Panc1 (cell line): ENCODE results near the gene CCDC195. TPM values are rescaled to one million over a fixed set of nuclear protein-coding genes. Genes with fewer than 3 reads are reported as not detected.

Source experiments
- ATAC-seq: fragments of 200-7000 bp; cut with Tn5 transposase; 2 replicates; pipeline ENCODE4 v1.9.1; 2020; ENCODE audit warnings: mild to moderate bottlenecking, moderate library complexity
- BruUV-seq: library from RNA; stranded (reverse); fragments of 400-500 nt; replicated peaks from 2 replicates; lab custom pipeline; 2021; lab: Mats Ljungman, UMichigan
- CTCF ChIA-PET: fragments of 300-600 bp; sonication (Branson Sonifier 250); formaldehyde crosslinking; loops from one replicate; lab custom pipeline; 2022; ENCODE audit warnings: antibody characterized with exemption; lab: Charles Lee
- POLR2A ChIA-PET: fragments of 300-600 bp; sonication (Branson Sonifier 250); formaldehyde crosslinking; loops from one replicate; lab custom pipeline; 2022; ENCODE audit warnings: antibody characterized with exemption; lab: Charles Lee
- DNase-seq: peaks from one replicate; pipeline ENCODE4 v3.0.0-alpha.2; 2010; ENCODE audit warnings: low read depth, low spot score
- H3K27ac ChIP-seq: 2 replicates; pipeline ENCODE4 v1.5.1; 2011; ENCODE audit warnings: mild to moderate bottlenecking, low read length, inconsistent platforms
- H3K27me3 ChIP-seq: fragments of 200-500 bp; sonication (Bioruptor generic); 2 replicates; pipeline ENCODE4 v1.6.0; 2014; ENCODE audit warnings: low read length, inconsistent platforms; ENCODE audit not compliant: control insufficient read depth, insufficient read depth
- H3K36me3 ChIP-seq: fragments of 200-500 bp; sonication (Bioruptor generic); 2 replicates; pipeline ENCODE4 v1.5.1; 2014; ENCODE audit warnings: inconsistent platforms, mild to moderate bottlenecking, low read length, moderate library complexity; ENCODE audit not compliant: control insufficient read depth, insufficient read depth
- H3K4me1 ChIP-seq: 2 replicates; pipeline ENCODE4 v1.5.1; 2011; ENCODE audit warnings: inconsistent platforms, mild to moderate bottlenecking, low read length, moderate library complexity; ENCODE audit not compliant: control insufficient read depth, insufficient read depth
- H3K4me3 ChIP-seq, 2 experiments: 2 replicates each; pipeline ENCODE4 v1.5.1; 2011 to 2012; ENCODE audit warnings: low read depth in 2 of 2, low read length in 2 of 2, mild to moderate bottlenecking in 2 of 2, inconsistent platforms in 1 of 2, moderate library complexity in 1 of 2
- H3K9me3 ChIP-seq: fragments of 200-500 bp; sonication (Bioruptor generic); 2 replicates; pipeline ENCODE4 v1.5.1; 2014; ENCODE audit warnings: low read depth, mild to moderate bottlenecking, inconsistent platforms, low read length, moderate library complexity; ENCODE audit not compliant: control insufficient read depth, insufficient read depth
- POLR2AphosphoS5 ChIP-seq: IDR thresholded peaks from 2 replicates; pipeline ENCODE4 v1.6.1; 2012; ENCODE audit warnings: mild to moderate bottlenecking, low read depth, low read length, moderate library complexity
- SIN3A ChIP-seq: IDR thresholded peaks from 2 replicates; pipeline ENCODE4 v1.6.1; 2012; ENCODE audit warnings: low read depth, mild to moderate bottlenecking, low read length, moderate library complexity, borderline replicate concordance; ENCODE audit not compliant: insufficient read depth
- TCF7L2 ChIP-seq: IDR thresholded peaks from 2 replicates; pipeline ENCODE4 v1.6.1; 2011; ENCODE audit warnings: mild to moderate bottlenecking, low read depth, low read length, inconsistent platforms
- in situ Hi-C: cut with HindIII; loops from 2 replicates; pipeline ENCODE4 v1.10.0; 2016; ENCODE audit warnings: low sequenced_read_pairs, low pct_unique_long_range_greater_than_20kb
- intact Hi-C: fragments of 100-400 bp; cut with micrococcal nuclease; formaldehyde crosslinking; loops from one replicate; pipeline ENCODE4 v1.10.0; 2022; ENCODE audit not compliant: unreplicated experiment
- total RNA-seq: library from RNA; stranded (reverse); gene quantifications from one replicate; pipeline ENCODE4 v1.2.1, GENCODE V29; 2021; ENCODE audit not compliant: unreplicated experiment
- TF ChIP-seq, protein P1 (sequence below), 2 experiments: IDR thresholded peaks; 2 replicates each; pipeline ENCODE4 v1.6.1; 2011 to 2012; ENCODE audit warnings: low read depth in 2 of 2, control low read depth in 1 of 2, low read length in 1 of 2, mild to moderate bottlenecking in 1 of 2, moderate library complexity in 1 of 2; ENCODE audit not compliant: insufficient read depth in 1 of 2
- TF ChIP-seq, protein P2 (sequence below): fragments of 450-650 bp; IDR thresholded peaks from 2 replicates; pipeline ENCODE4 v1.5.1; 2017; ENCODE audit warnings: mild to moderate bottlenecking

CCDC195 gene
- total RNA-seq, 1 experiment from 2014 or later, result not detected

DNA sequence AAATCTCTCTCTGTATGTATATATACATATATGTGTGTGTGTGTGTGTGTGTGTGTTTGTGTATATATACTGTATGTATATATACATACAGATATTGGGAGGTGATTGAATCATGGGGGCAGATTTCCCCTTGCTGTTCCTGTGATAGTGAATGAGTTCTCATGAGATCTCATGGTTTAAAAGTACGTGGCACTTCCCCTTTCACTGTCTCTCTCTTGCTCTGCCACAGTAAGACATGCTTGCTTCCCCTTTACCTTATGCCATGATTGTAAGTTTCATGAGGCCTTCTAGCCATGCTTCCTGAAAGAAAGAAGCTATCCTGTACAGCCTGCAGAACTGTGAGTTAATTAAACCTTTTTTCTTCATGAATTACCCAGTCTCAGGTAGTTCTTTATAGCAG lies 18.8 kb upstream of the CCDC195 start:
- ChIA-PET CTCF (no interaction called here), POLR2A (no interaction called here)
- intact Hi-C loops (no loop called here), in situ Hi-C loops (no loop called here)
- ATAC-seq (no peak), DNase-seq (no peak)
- no peak overlapping the region for H3K27ac ChIP-seq
- H3K9me3 ChIP-seq, result peaks cover 8% of the 10 kb centered on the region; the same call in 1 of the 2 replicates
- no peaks in the 10 kb centered on the region for H3K27me3 ChIP-seq
- no TSS peak for BruUV-seq
- TF ChIP-seq SIN3A (no peak), TCF7L2 (no peak), POLR2AphosphoS5 (no peak)
- TF ChIP-seq, protein P1, sequence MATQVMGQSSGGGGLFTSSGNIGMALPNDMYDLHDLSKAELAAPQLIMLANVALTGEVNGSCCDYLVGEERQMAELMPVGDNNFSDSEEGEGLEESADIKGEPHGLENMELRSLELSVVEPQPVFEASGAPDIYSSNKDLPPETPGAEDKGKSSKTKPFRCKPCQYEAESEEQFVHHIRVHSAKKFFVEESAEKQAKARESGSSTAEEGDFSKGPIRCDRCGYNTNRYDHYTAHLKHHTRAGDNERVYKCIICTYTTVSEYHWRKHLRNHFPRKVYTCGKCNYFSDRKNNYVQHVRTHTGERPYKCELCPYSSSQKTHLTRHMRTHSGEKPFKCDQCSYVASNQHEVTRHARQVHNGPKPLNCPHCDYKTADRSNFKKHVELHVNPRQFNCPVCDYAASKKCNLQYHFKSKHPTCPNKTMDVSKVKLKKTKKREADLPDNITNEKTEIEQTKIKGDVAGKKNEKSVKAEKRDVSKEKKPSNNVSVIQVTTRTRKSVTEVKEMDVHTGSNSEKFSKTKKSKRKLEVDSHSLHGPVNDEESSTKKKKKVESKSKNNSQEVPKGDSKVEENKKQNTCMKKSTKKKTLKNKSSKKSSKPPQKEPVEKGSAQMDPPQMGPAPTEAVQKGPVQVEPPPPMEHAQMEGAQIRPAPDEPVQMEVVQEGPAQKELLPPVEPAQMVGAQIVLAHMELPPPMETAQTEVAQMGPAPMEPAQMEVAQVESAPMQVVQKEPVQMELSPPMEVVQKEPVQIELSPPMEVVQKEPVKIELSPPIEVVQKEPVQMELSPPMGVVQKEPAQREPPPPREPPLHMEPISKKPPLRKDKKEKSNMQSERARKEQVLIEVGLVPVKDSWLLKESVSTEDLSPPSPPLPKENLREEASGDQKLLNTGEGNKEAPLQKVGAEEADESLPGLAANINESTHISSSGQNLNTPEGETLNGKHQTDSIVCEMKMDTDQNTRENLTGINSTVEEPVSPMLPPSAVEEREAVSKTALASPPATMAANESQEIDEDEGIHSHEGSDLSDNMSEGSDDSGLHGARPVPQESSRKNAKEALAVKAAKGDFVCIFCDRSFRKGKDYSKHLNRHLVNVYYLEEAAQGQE (IDR thresholded peaks at IDR 0.05; ENCODE audit: insufficient read depth in 1 of 2, low read depth in 2 of 2, low read length in 1 of 2), result no peak
- TF ChIP-seq, protein P2, sequence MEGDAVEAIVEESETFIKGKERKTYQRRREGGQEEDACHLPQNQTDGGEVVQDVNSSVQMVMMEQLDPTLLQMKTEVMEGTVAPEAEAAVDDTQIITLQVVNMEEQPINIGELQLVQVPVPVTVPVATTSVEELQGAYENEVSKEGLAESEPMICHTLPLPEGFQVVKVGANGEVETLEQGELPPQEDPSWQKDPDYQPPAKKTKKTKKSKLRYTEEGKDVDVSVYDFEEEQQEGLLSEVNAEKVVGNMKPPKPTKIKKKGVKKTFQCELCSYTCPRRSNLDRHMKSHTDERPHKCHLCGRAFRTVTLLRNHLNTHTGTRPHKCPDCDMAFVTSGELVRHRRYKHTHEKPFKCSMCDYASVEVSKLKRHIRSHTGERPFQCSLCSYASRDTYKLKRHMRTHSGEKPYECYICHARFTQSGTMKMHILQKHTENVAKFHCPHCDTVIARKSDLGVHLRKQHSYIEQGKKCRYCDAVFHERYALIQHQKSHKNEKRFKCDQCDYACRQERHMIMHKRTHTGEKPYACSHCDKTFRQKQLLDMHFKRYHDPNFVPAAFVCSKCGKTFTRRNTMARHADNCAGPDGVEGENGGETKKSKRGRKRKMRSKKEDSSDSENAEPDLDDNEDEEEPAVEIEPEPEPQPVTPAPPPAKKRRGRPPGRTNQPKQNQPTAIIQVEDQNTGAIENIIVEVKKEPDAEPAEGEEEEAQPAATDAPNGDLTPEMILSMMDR, result no peak
- no peaks in the 10 kb centered on the region for H3K4me1 ChIP-seq
- no peak overlapping the region for H3K4me3 ChIP-seq
- no peaks in the 10 kb centered on the region for H3K36me3 ChIP-seq

DNA sequence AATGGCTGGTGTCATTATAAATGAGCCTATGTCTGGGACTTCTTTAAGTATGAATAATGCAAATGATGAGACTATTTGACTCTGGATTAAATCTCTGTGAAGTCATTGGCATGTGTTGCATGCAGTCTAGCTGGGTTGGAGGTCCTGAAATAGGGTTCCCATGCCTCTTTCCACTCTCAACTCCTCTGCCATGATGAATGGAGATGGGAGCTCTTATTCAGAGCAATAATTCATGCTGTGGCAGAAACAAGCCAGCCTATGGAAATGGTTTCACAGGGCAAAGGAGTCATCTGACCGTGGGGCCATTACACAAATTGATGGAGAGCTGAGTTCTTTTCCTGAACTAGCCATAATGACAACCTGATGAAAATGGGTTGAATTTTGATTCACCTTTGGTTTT lies 15.5 kb upstream of the CCDC195 start:
- CTCF ChIA-PET, result no interaction called here

More for the DNA sequence above, 15.5 kb upstream of the CCDC195 start:
- no peaks in the 10 kb centered on the region for H3K4me1 ChIP-seq
- no peaks in the 10 kb centered on the region for H3K27me3 ChIP-seq
- peaks cover 6% of the 10 kb centered on the region; the same call in 1 of the 2 replicates for H3K9me3 ChIP-seq
- no TSS peak for BruUV-seq
- no peaks in the 10 kb centered on the region for H3K36me3 ChIP-seq
- intact Hi-C loops, result no loop called here
- TF ChIP-seq, protein P1 (IDR thresholded peaks at IDR 0.05; ENCODE audit: insufficient read depth in 1 of 2, low read depth in 2 of 2, low read length in 1 of 2), result no peak
- TF ChIP-seq SIN3A (no peak), TCF7L2 (no peak), POLR2AphosphoS5 (no peak)
- TF ChIP-seq, protein P2, result no peak
- H3K27ac ChIP-seq, result no peak overlapping the region
- ATAC-seq, result no peak
- in situ Hi-C loops, result no loop called here
- POLR2A ChIA-PET, result no interaction called here
- H3K4me3 ChIP-seq, result no peak overlapping the region
- DNase-seq, result no peak
